SK-N-SH treated with all-trans-retinoic acid at 6 μM for 48 hours (cell line): Measurements from ENCODE around the gene SPRED3.

Experiments used
- ATAC-seq: fragments of 200-7000 bp; cut with Tn5 transposase; 3 replicates; pipeline ENCODE4 v1.9.1; 2020; ENCODE audit warnings: mild to moderate bottlenecking, moderate library complexity
- ARNTL ChIP-seq: fragments of 450-650 bp; formaldehyde crosslinking; IDR thresholded peaks from 2 replicates; pipeline ENCODE4 v1.5.0; 2020; ENCODE audit warnings: low read depth, mild to moderate bottlenecking, moderate library complexity, borderline replicate concordance
- CSDC2 ChIP-seq: fragments of 250-450 bp; sonication (Bioruptor Pico); IDR thresholded peaks from 2 replicates; pipeline ENCODE4 v1.5.0; 2020; ENCODE audit warnings: mild to moderate bottlenecking, moderate library complexity
- ISL1 ChIP-seq: fragments of 250-450 bp; sonication (Bioruptor Pico); IDR thresholded peaks from 2 replicates; pipeline ENCODE4 v2.1.2; 2022; ENCODE audit warnings: mild to moderate bottlenecking, moderate library complexity
- OSR1 ChIP-seq: fragments of 250-450 bp; sonication (Bioruptor Pico); IDR thresholded peaks from 2 replicates; pipeline ENCODE4 v1.8.0; 2022; ENCODE audit warnings: moderate library complexity, mild to moderate bottlenecking, inconsistent platforms
- PPARA ChIP-seq: fragments of 250-450 bp; sonication (Bioruptor Pico); IDR thresholded peaks from 2 replicates; pipeline ENCODE4 v1.5.0; 2020; ENCODE audit warnings: mild to moderate bottlenecking, borderline replicate concordance
- SNAI2 ChIP-seq: fragments of 250-450 bp; sonication (Bioruptor Pico); IDR thresholded peaks from 2 replicates; pipeline ENCODE4 v1.5.0; 2020; ENCODE audit warnings: mild to moderate bottlenecking, moderate library complexity
- TCF4 ChIP-seq: fragments of 250-450 bp; sonication (Bioruptor Pico); IDR thresholded peaks from 2 replicates; pipeline ENCODE4 v1.8.0; 2021; ENCODE audit warnings: mild to moderate bottlenecking, moderate library complexity, borderline replicate concordance
- TOX ChIP-seq: fragments of 250-450 bp; sonication (Bioruptor Pico); IDR thresholded peaks from 2 replicates; pipeline ENCODE4 v1.8.0; 2021; ENCODE audit warnings: mild to moderate bottlenecking, moderate library complexity, borderline replicate concordance
- ZC3H10 ChIP-seq: fragments of 250-450 bp; sonication (Bioruptor Pico); IDR thresholded peaks from 2 replicates; pipeline ENCODE4 v1.5.1; 2021; ENCODE audit warnings: mild to moderate bottlenecking, moderate library complexity
- ZFP3 ChIP-seq: fragments of 250-450 bp; sonication (Bioruptor Pico); IDR thresholded peaks from 2 replicates; pipeline ENCODE4 v1.5.0; 2020; ENCODE audit warnings: mild to moderate bottlenecking, moderate library complexity
- ZFP30 ChIP-seq: fragments of 450-650 bp; formaldehyde crosslinking; IDR thresholded peaks from 2 replicates; pipeline ENCODE4 v1.5.0; 2022; ENCODE audit warnings: mild to moderate bottlenecking, moderate library complexity
- ZNF8 ChIP-seq: fragments of 450-650 bp; formaldehyde crosslinking; IDR thresholded peaks from 2 replicates; pipeline ENCODE4 v1.5.0; 2020; ENCODE audit warnings: mild to moderate bottlenecking, moderate library complexity
- TF ChIP-seq, protein P1 (sequence below): fragments of 250-450 bp; sonication (Bioruptor Pico); IDR thresholded peaks from 2 replicates; pipeline ENCODE4 v1.5.1; 2020; ENCODE audit warnings: low read depth, mild to moderate bottlenecking, moderate library complexity
- TF ChIP-seq, protein P2 (sequence below): fragments of 250-450 bp; sonication (Bioruptor Pico); IDR thresholded peaks from 2 replicates; pipeline ENCODE4 v1.8.0; 2020; ENCODE audit warnings: mild to moderate bottlenecking, moderate library complexity, borderline replicate concordance
- TF ChIP-seq, protein P3 (sequence below): fragments of 250-450 bp; sonication (Bioruptor Pico); IDR thresholded peaks from 2 replicates; pipeline ENCODE4 v1.5.1; 2021; ENCODE audit warnings: mild to moderate bottlenecking, moderate library complexity

The SPRED3 gene

DNA sequence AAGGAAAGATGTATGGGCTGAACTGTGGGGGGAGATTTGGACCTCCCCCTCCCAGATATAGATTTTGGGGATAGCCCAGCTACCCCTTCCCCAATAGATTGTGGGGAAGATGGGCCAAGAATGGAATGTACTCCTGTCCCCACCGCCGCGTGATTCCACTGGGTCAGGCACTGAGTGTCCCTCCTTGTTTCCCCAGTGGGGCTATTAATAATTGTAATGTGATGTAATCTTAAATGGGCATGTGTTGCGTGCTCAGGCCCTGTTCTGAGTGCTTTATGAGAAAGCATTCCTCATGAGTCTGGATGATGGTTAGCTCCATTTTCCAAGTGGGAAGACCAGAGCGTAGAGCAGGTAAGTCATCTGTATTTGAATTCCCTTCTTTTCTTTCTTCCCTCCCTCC lies 12.7 kb upstream of the SPRED3 start:
- no peak for TF ChIP-seq OSR1 (CRISPR knock-in tag)
- TF ChIP-seq ZFP30 (CRISPR knock-in tag) = no peak
- TF ChIP-seq, protein P1, sequence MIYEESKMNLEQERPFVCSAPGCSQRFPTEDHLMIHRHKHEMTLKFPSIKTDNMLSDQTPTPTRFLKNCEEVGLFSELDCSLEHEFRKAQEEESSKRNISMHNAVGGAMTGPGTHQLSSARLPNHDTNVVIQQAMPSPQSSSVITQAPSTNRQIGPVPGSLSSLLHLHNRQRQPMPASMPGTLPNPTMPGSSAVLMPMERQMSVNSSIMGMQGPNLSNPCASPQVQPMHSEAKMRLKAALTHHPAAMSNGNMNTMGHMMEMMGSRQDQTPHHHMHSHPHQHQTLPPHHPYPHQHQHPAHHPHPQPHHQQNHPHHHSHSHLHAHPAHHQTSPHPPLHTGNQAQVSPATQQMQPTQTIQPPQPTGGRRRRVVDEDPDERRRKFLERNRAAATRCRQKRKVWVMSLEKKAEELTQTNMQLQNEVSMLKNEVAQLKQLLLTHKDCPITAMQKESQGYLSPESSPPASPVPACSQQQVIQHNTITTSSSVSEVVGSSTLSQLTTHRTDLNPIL (CRISPR knock-in tag) = no peak
- no peak for TF ChIP-seq TCF4 (CRISPR knock-in tag)
- ATAC-seq = no peak

DNA sequence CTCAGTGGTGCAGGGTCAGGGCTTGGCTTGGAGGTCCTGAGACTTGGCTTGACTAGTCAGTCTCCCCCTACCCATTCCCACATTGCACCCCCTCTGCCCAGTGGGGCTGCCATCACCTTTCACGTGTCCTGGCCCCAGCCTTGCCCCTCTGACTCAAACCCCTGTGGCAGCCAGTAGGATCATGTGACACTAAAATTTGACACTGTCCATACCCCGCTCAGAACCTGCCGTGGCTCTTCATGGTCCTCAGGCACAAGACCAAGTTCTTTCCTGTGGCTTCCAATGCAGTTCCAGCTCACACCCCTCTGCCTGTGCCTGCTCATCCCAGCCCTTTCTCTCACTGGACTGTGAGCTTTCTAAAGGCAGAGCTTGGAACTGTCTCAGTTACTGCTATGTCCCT lies 11.9 kb upstream of the SPRED3 start:
- no peak for ATAC-seq
- TF ChIP-seq, protein P2, sequence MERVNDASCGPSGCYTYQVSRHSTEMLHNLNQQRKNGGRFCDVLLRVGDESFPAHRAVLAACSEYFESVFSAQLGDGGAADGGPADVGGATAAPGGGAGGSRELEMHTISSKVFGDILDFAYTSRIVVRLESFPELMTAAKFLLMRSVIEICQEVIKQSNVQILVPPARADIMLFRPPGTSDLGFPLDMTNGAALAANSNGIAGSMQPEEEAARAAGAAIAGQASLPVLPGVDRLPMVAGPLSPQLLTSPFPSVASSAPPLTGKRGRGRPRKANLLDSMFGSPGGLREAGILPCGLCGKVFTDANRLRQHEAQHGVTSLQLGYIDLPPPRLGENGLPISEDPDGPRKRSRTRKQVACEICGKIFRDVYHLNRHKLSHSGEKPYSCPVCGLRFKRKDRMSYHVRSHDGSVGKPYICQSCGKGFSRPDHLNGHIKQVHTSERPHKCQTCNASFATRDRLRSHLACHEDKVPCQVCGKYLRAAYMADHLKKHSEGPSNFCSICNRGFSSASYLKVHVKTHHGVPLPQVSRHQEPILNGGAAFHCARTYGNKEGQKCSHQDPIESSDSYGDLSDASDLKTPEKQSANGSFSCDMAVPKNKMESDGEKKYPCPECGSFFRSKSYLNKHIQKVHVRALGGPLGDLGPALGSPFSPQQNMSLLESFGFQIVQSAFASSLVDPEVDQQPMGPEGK (CRISPR knock-in tag) = no peak

DNA sequence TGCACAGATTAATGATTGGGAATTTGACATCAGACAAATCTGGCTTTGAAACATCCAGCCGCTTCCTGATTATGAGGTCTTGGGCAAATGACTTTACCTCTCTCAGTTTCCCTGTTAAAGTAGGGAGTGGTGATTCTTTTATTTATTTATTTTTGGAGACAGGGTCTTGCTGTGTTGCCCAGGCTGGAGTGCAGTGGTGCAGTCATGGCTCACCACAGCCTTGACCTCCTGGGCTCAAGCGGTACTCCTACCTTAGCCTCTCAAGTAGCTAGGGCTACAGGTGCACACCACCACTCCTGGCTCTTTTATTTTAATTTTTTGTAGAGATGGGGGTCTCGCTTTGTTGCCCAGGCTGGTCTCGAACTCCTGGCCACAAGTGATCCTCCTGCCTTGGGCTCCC lies 11.4 kb upstream of the SPRED3 start:
- ATAC-seq = no peak

DNA sequence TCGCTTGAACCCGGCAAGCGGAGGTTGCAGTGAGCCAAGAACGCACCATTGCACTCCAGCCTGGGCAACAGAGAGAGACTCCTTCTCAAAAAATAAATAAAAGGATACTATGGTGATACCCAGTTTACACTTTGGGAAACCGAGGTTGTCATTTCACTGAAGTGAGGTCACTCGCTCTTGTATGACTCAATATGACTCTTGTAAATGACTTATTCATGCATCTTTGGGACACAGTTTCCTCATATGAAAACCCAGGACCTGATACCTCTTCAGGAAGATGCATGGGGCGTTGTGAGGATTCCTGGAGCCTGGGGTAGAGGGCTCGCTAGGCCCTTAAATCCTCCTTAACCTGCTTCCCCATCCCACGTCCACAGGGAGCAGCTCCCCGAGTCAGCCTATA lies 9.6 kb upstream of the SPRED3 start:
- no peak for ATAC-seq
- TF ChIP-seq OSR1 (CRISPR knock-in tag) (no peak), CSDC2 (no peak), ISL1 (CRISPR knock-in tag) (no peak), ZC3H10 (no peak), PPARA (CRISPR knock-in tag) (no peak), TCF4 (CRISPR knock-in tag) (no peak), ZFP30 (CRISPR knock-in tag) (no peak)
- TF ChIP-seq, all 23 proteins: peak for 0

More for the DNA sequence above, 11.4 kb upstream of the SPRED3 start:
- TF ChIP-seq, protein P3, sequence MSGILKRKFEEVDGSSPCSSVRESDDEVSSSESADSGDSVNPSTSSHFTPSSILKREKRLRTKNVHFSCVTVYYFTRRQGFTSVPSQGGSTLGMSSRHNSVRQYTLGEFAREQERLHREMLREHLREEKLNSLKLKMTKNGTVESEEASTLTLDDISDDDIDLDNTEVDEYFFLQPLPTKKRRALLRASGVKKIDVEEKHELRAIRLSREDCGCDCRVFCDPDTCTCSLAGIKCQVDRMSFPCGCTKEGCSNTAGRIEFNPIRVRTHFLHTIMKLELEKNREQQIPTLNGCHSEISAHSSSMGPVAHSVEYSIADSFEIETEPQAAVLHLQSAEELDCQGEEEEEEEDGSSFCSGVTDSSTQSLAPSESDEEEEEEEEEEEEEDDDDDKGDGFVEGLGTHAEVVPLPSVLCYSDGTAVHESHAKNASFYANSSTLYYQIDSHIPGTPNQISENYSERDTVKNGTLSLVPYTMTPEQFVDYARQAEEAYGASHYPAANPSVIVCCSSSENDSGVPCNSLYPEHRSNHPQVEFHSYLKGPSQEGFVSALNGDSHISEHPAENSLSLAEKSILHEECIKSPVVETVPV = no peak
- TF ChIP-seq ZNF8 = no peak

DNA sequence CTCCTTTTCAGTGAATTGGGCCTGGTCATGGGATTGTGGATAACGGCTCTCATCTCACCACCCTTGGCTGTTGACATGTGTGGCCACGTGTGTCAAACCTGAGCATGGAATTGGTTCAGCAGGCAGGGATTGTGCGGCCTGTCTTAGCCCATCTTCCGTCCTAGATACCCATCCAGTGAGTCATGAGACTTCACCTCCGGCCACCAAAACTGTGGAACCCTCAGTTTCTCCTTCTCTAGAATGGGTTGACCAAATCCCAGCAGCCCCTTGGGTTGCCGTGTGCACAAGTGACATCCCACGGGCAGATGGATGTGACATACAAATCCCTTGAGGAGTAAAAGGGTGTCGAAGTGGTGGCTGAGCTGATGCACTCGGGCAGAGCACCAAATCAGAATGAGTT lies 7.4 kb upstream of the SPRED3 start:
- ATAC-seq = no peak

More for the DNA sequence above, 7.4 kb upstream of the SPRED3 start:
- TF ChIP-seq TOX (no peak), ARNTL (no peak), OSR1 (CRISPR knock-in tag) (no peak), ISL1 (CRISPR knock-in tag) (no peak), ZFP3 (CRISPR knock-in tag) (no peak), SNAI2 (CRISPR knock-in tag) (no peak)
- TF ChIP-seq, protein P1 (CRISPR knock-in tag) = no peak
- TF ChIP-seq, protein P2 (CRISPR knock-in tag) = no peak
- TF ChIP-seq, protein P3 = no peak
